Measurements from ENCODE around the gene RNF207. TPM values are rescaled to one million over a fixed set of nuclear protein-coding genes. Genes with fewer than 3 reads are reported as not detected.
A peak's percentile ranks its signal among the peaks of the same experiment; 100 is the strongest.

Gene RNF207
- total RNA-seq, 1 experiment from 2014 or later = 53.1 TPM

DNA sequence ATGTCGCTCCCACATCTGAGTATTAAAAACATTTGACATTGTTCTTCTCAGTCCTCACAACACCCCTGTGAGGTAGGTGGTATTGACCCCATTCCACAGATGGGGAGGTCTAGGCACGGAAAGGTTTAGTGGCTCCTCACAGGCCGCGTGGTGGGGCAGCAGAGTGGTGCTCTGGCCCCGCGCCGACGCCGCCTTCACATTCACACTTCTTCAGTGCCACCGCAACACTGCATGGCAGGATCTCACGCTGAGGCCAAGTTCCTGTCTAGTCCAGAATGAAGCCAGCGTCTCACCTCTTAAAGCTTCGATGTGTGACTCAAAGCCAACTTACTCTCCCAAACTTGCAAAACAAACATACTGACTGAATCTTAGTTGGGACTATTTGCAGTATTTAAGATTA, 17.7 kb downstream of the RNF207 start:
- no peaks in the 10 kb centered on the region for H3K9me3 ChIP-seq (ENCODE audit: insufficient read depth, low read depth)
- peaks cover 55% of the 10 kb centered on the region for H3K4me1 ChIP-seq (replicated peaks; ENCODE audit: insufficient read depth)
- no peaks in the 10 kb centered on the region for H3K9me2 ChIP-seq (ENCODE audit: insufficient read depth)
- DNase-seq = no peak
- TF ChIP-seq EZH2 (IDR thresholded peaks at IDR 0.05; ENCODE audit: low read depth) (no peak), CTCF (conservative IDR thresholded peaks at IDR 0.05) (no peak)
- no peaks in the 10 kb centered on the region for H3K27me3 ChIP-seq (ENCODE audit: insufficient read depth, low read depth)
- BruUV-seq (replicated peaks) = TSS peak; percentile 16
- ChIA-PET CTCF (interaction anchor here (0.9 to 1.0 kb wide), 2 partner anchors 17 to 19 kb away, joined by 5 to 11 read pairs; no protein-coding TSS in a partner anchor), POLR2A (ENCODE audit: unreplicated experiment) (no interaction called here)
- H4K20me1 ChIP-seq (ENCODE audit: insufficient read depth) = no peaks in the 10 kb centered on the region; the same call in 1 of the 2 replicates
- H3K4me3 ChIP-seq = no peak overlapping the region
- H3K36me3 ChIP-seq (ENCODE audit: low read depth) = no peaks in the 10 kb centered on the region
- no peak overlapping the region for H3K27ac ChIP-seq
- H3K4me2 ChIP-seq = no peak overlapping the region
- no peak overlapping the region for H2AFZ ChIP-seq
- peaks cover 38% of the 10 kb centered on the region for H3F3A ChIP-seq (ENCODE audit: insufficient read depth, low read depth)
- intact Hi-C loops (cut with micrococcal nuclease; ENCODE audit: unreplicated experiment) = loop anchor here (10.0 kb wide), 1 partner anchor 391 kb away; the partner anchor contains the start of gene PHF13
- no peaks in the 10 kb centered on the region for H3K79me2 ChIP-seq (ENCODE audit: low read depth)

- H3K36me3 ChIP-seq (ENCODE audit: low read depth) = no peaks in the 10 kb centered on the region
These were observed 18.8 kb downstream of the RNF207 start for GRCh38 chr1:6224718-6225117.

DNA sequence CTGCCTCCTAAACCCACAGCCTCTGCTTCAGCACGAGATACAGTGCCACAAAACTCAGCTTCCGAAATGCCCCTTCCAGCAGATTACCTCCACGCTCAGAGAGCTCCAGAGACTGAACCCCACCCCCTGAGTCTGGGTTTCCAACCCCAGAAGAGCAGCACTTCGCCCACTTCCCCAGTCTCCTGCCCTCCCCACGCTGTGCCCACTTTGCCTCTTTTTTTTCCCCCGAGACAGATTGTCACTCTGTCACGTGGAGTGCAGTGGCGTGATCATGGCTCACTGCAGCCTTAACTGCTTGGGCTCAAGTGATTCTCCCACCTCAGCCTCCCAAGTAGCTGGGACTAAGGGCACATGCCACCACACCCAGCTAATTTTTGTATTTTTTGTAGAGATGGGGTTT, 19.7 kb downstream of the RNF207 start:
- no peak overlapping the region for H3K4me2 ChIP-seq
- POLR2A ChIA-PET (ENCODE audit: unreplicated experiment) = no interaction called here
- no peaks in the 10 kb centered on the region for H3K9me3 ChIP-seq (ENCODE audit: insufficient read depth, low read depth)
- TF ChIP-seq CTCF (conservative IDR thresholded peaks at IDR 0.05) (no peak), EZH2 (IDR thresholded peaks at IDR 0.05; ENCODE audit: low read depth) (no peak)
- H3K79me2 ChIP-seq (ENCODE audit: low read depth) = no peaks in the 10 kb centered on the region
- no peaks in the 10 kb centered on the region for H3K9me2 ChIP-seq (ENCODE audit: insufficient read depth)
- no peaks in the 10 kb centered on the region for H3K27me3 ChIP-seq (ENCODE audit: insufficient read depth, low read depth)
- H3K4me3 ChIP-seq = no peak overlapping the region
- BruUV-seq (replicated peaks) = no TSS peak
- peaks cover 36% of the 10 kb centered on the region for H3K4me1 ChIP-seq (replicated peaks; ENCODE audit: insufficient read depth)
- peaks cover 20% of the 10 kb centered on the region for H3F3A ChIP-seq (ENCODE audit: insufficient read depth, low read depth)
- no peak overlapping the region for H2AFZ ChIP-seq
- CTCF ChIA-PET = interaction anchor here (0.6 to 0.8 kb wide), 2 partner anchors 21 to 22 kb away, joined by 3 to 7 read pairs; no protein-coding TSS in a partner anchor
- no peak for DNase-seq
- H3K27ac ChIP-seq = no peak overlapping the region
- intact Hi-C loops (cut with micrococcal nuclease; ENCODE audit: unreplicated experiment) = loop anchor here (1.0 to 10.0 kb wide), 2 partner anchors 9 to 389 kb away; partner anchors contain the start of gene PHF13
- H4K20me1 ChIP-seq (ENCODE audit: insufficient read depth) = no peaks in the 10 kb centered on the region; the same call in 1 of the 2 replicates
- no peaks in the 10 kb centered on the region for H3K36me3 ChIP-seq (ENCODE audit: low read depth)

More at GRCh38 chr1:6224718-6225117, 18.8 kb downstream of the RNF207 start:
- Histone ChIP-seq H3K4me3 (no peak overlapping the region), H3F3A (ENCODE audit: insufficient read depth, low read depth) (peaks cover 27% of the 10 kb centered on the region), H3K27me3 (ENCODE audit: insufficient read depth, low read depth) (no peaks in the 10 kb centered on the region), H3K27ac (no peak overlapping the region), H3K9me2 (ENCODE audit: insufficient read depth) (no peaks in the 10 kb centered on the region), H3K79me2 (ENCODE audit: low read depth) (no peaks in the 10 kb centered on the region), H2AFZ (no peak overlapping the region), H4K20me1 (ENCODE audit: insufficient read depth) (no peaks in the 10 kb centered on the region; the same call in 1 of the 2 replicates), H3K4me1 (replicated peaks; ENCODE audit: insufficient read depth) (peaks cover 44% of the 10 kb centered on the region), H3K9me3 (ENCODE audit: insufficient read depth, low read depth) (no peaks in the 10 kb centered on the region), H3K4me2 (no peak overlapping the region)
- ChIA-PET CTCF (interaction anchor here (0.9 to 1.0 kb wide), 2 partner anchors 18 to 20 kb away, joined by 5 to 11 read pairs; no protein-coding TSS in a partner anchor), POLR2A (ENCODE audit: unreplicated experiment) (no interaction called here)
- intact Hi-C loops (cut with micrococcal nuclease; ENCODE audit: unreplicated experiment) = loop anchor here (10.0 kb wide), 1 partner anchor 390 kb away; the partner anchor contains the start of gene PHF13
- peak; percentile 40 to 54 for DNase-seq
- TF ChIP-seq EZH2 (IDR thresholded peaks at IDR 0.05; ENCODE audit: low read depth) (no peak), CTCF (conservative IDR thresholded peaks at IDR 0.05) (no peak)
- no TSS peak for BruUV-seq (replicated peaks)

Measured in PC-9 (cell line).